RPMI8226 (cell line): ENCODE measurements around the gene SYT6.
"Not testable (repeated sequence)": the region's sequence is repeated elsewhere in the genome, so short reads cannot be mapped to it uniquely, and the experiment has no call there.

Experiments
- DNase-seq: peaks from one replicate; pipeline ENCODE4 v3.0.0-alpha.2; 2015

Gene SYT6

DNA sequence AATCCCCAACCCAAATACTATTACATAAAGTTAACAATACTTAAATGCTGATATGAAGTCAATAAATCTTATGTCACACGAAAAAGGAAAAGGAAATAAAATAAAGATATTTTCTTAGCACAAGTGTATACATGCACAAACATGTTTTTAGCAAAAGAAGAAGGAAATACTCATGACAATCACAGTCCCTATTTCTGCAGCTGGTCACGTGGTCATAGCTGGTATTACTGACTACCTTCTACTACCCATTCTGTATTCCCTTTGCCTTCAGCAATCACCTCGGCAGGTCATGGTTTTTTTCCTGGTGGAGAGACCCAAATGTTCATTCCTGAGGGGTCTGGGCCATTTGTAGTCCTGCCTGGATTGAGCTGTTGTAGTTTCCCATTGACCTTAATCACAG lies 88.0 kb downstream of the SYT6 start:
- DNase-seq = not testable (repeated sequence)

GRCh38 chr1:114063544-114063943 lies 90.1 kb downstream of the SYT6 start:
- DNase-seq = no peak

DNA sequence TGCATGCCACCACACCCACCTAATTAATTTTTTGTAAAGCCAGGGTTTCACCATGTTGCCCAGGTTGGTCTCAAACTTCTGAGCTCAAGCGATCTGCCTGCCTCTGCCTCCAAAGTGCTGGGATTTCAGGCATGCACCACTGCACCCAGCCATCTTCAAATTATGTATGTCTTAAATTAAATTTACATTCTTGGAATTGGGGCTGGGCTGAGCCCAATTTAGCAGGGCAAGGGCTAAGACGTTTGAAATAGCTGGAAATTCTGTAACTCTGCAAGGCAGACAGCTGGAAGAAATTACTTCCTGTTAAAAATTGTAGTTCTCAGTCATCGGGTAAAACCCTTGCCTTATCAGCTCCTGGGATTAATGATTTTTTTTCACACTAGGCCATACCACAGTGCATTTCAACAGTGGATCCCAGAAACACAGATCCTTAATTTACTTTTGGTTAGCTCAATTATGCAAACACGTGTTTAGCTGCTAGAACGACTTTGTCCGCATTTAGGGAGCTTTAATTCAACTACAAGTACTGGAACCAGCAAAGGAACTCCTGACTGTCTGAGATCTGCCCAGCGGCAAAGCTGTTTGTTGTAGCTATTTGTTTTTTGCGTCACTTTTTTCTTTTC lies 91.1 kb downstream of the SYT6 start:
- no peak for DNase-seq

GRCh38 chr1:114061121-114061830 lies 92.4 kb downstream of the SYT6 start:
- no peak for DNase-seq

DNA sequence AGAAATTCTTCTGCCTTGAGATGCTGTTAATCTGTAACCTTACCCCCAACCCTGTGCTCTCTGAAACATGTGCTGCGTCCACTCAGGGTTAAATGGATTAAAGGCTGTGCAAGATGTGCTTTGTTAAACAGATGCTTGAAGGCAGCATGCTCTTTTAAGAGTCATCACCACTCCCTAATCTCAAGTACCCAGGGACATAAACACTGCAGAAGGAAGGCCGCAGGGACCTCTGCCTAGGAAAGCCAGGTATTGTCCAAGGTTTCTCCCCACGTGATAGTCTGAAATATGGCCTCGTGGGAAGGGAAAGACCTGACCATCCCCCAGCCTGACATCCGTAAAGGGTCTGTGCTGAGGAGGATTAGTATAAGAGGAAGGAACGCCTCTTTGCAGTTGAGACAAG lies 95.4 kb downstream of the SYT6 start:
- DNase-seq = not testable (repeated sequence)

- no peak for DNase-seq
Measured at GRCh38 chr1:114054148-114054547, 99.5 kb downstream of the SYT6 start.

DNA sequence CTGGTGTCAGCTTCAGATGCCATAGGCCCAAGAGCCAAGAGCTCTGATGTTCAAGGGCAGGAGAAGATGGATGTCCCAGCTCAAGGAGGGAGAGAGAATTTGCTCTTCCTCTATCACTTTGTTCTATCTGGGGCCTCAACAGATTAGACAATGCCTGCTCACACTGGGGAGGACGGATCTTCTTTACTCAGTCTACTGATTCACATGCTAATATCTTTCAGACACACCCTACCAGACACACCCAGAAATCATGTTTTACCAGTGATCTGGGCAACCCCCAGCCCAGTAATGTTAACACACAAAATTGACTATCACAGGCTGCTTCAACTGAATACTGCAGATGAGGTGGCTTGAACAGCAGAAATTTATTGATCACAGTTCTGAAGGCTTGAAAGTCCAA lies 105.4 kb downstream of the SYT6 start:
- no peak for DNase-seq

- DNase-seq = no peak
Measured at GRCh38 chr1:114043548-114043947, 110.1 kb downstream of the SYT6 start.

- no peak for DNase-seq
Measured at GRCh38 chr1:114043054-114043453, 110.6 kb downstream of the SYT6 start.

GRCh38 chr1:114040273-114041015 lies 113.2 kb downstream of the SYT6 start:
- DNase-seq = no peak
